Measurements from ENCODE around the gene DHRS12. TPM values are rescaled to one million over a fixed set of nuclear protein-coding genes. Genes with fewer than 3 reads are reported as not detected.

Gene DHRS12
- total RNA-seq, 6 experiments from 2014 or later = 10.2 to 17.6 (median 12.4) TPM

DNA sequence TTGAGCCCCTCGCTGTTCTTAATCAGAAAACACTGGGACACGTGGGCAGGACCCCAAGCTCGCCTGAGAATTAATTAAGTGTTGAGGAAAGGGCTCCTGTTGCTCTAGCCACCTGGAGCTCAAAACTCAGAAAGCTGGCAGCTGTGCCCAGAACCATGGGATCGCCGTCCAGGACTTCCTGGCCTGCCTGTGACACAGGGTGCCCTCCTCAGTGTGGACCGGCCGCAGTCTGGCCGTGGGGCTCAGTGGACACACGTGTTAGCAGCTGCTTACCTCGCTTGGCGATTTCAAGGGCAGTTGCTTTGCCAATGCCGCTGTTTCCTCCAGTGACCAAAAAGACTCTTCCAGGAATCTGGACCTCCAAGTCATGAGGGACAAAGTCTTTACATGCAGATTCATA lies 4.7 kb downstream of the DHRS12 start:
- intact Hi-C loops (cut with DNase I) = no loop called here
- Histone ChIP-seq H3K36me3 (no peaks in the 10 kb centered on the region), H3K27ac (no peak overlapping the region), H3K9me3 (no peaks in the 10 kb centered on the region), H3K4me1 (peaks cover 0 to 30% (median 12%) of the 10 kb centered on the region in 4 donors), H3K27me3 (no peaks in the 10 kb centered on the region), H3K4me3 (no peak overlapping the region)
- WGBS (ENCODE audit: insufficient coverage, low coverage, low lambda C conversion rate, missing lambda C conversion rate) = 68% methylated on average over 3 of the region's 12 CpGs
- DNase-seq (no peak), ATAC-seq (no peak)
- TF ChIP-seq, protein P1, sequence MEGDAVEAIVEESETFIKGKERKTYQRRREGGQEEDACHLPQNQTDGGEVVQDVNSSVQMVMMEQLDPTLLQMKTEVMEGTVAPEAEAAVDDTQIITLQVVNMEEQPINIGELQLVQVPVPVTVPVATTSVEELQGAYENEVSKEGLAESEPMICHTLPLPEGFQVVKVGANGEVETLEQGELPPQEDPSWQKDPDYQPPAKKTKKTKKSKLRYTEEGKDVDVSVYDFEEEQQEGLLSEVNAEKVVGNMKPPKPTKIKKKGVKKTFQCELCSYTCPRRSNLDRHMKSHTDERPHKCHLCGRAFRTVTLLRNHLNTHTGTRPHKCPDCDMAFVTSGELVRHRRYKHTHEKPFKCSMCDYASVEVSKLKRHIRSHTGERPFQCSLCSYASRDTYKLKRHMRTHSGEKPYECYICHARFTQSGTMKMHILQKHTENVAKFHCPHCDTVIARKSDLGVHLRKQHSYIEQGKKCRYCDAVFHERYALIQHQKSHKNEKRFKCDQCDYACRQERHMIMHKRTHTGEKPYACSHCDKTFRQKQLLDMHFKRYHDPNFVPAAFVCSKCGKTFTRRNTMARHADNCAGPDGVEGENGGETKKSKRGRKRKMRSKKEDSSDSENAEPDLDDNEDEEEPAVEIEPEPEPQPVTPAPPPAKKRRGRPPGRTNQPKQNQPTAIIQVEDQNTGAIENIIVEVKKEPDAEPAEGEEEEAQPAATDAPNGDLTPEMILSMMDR (IDR thresholded peaks at IDR 0.05) = no peak
- no peak for TF ChIP-seq POLR2A (IDR thresholded peaks at IDR 0.05)

DNA sequence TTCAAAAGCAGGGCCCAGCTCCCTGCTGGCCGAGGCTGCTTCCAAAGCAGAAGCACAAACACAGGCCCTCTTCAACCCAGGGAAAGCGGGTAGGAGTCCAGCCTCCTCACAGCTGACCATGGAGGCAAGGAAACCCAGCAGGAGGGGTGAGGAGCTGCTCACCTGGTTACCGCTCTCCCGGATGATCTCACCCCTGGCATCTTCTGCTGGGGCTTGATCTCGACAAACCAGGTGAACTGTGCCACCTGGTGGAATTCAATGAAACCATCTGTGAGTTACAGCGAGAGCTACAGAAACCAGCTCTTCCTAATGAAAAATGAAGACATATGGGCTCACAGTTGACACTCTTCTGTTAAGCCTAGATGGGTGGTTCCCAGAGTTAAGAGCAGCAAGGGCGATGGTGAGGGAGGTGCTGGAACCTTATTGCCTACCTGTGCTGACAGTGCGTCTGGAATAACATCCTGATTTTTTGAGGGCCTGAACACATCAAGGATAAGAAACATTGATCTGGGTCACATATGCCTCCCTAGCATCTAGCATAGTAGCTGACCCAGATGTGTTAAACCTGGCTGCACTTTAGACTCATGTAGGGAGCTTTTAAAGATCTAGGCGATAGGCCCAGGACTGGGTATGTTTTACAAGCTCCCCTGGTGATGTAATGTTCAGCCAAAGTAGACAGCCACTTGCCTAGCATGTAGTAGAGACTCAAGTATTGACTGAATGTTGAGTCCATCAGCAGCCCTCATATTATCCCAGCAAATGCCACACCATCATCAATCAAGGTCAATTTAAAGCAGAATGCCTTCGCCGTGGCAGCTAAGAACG lies 6.1 kb downstream of the DHRS12 start:
- no peaks in the 10 kb centered on the region for H3K9me3 ChIP-seq
- ATAC-seq (peak; percentile 49 to 70 (median 64)), DNase-seq (peak in 2 of 3 donors; percentile 49 to 60)
- no peaks in the 10 kb centered on the region for H3K36me3 ChIP-seq
- TF ChIP-seq, protein P1 (IDR thresholded peaks at IDR 0.05) = peak; percentile 53 to 60 (median 54)
- no peak for TF ChIP-seq POLR2A (IDR thresholded peaks at IDR 0.05)
- peaks cover 0 to 25% (median 11%) of the 10 kb centered on the region in 4 donors for H3K4me1 ChIP-seq
- 72% methylated on average over 7 of the region's 12 CpGs for whole genome bisulfite sequencing (ENCODE audit: insufficient coverage, low coverage, low lambda C conversion rate, missing lambda C conversion rate)
- intact Hi-C loops (cut with DNase I) = no loop called here
- H3K27ac ChIP-seq = no peak overlapping the region
- H3K27me3 ChIP-seq = no peaks in the 10 kb centered on the region
- H3K4me3 ChIP-seq = no peak overlapping the region

DNA sequence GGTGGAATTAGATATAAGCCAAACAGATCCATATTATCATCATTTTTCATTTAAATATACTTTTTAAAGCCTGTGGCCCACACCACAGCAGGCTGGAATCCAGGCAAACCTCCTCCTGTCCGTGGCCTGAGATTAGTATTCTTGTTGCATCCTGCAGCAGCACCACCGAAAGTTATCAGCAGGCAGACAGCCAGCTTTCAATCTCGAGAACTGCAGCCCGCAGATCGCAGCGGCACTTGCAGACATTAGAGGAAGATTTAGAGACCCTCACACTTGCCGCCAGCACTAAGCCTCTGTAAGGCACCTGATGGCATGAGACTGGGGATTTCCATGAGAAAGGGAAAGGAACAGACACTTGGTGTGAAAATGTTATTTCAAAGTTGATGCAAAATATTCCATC lies 7.4 kb downstream of the DHRS12 start:
- Histone ChIP-seq H3K4me1 (peaks cover 0 to 14% (median 6%) of the 10 kb centered on the region in 4 donors), H3K27me3 (no peaks in the 10 kb centered on the region), H3K4me3 (no peak overlapping the region), H3K36me3 (no peaks in the 10 kb centered on the region), H3K9me3 (no peaks in the 10 kb centered on the region), H3K27ac (no peak overlapping the region)
- intact Hi-C loops (cut with DNase I) = no loop called here
- WGBS (ENCODE audit: insufficient coverage, low coverage, low lambda C conversion rate, missing lambda C conversion rate) = 91% methylated on average over 6 of the region's 7 CpGs
- TF ChIP-seq POLR2A (IDR thresholded peaks at IDR 0.05) = no peak
- TF ChIP-seq, protein P1 (IDR thresholded peaks at IDR 0.05) = no peak
- ATAC-seq (no peak), DNase-seq (no peak)

DNA sequence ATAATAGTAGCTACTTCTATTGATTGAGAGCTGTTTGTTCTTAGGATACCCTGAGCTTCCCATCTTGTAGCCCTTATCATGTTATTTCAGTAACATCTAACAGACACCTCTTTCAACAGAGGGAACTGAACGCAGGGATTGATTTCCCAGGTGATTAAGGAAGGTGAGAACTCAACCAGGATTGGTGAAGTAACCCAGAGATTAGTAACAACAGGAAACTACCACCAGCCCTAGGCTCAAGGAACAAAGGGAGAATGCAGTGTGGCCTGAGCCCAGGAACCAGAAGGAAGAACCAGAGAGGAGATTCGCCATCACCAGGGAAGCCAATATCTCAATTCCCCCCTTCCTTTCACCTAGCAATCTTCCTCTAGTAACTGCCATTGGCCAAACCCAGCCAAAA lies 8.5 kb downstream of the DHRS12 start:
- ATAC-seq = no peak
- Histone ChIP-seq H3K27me3 (no peaks in the 10 kb centered on the region), H3K9me3 (no peaks in the 10 kb centered on the region), H3K4me3 (no peak overlapping the region), H3K4me1 (peaks cover 0 to 4% (median 1%) of the 10 kb centered on the region in 4 donors), H3K27ac (no peak overlapping the region), H3K36me3 (no peaks in the 10 kb centered on the region)
- 100% methylated on average over 1 of the region's 2 CpGs for WGBS (ENCODE audit: insufficient coverage, low coverage, low lambda C conversion rate, missing lambda C conversion rate)
- intact Hi-C loops (cut with DNase I) = no loop called here
- no peak for DNase-seq
- TF ChIP-seq, protein P1 (IDR thresholded peaks at IDR 0.05) = no peak
- TF ChIP-seq POLR2A (IDR thresholded peaks at IDR 0.05) = no peak

All from right lobe of liver (tissue), 6 donors.